Head of caudate nucleus (tissue), 42 donors: ENCODE measurements around the gene RASEF.

ENCODE experiments used
- DNase-seq, 42 donors: peaks; one replicate each; pipeline versions ENCODE4 v3.0.0 to v3.0.0-alpha.2; 2020 to 2021; ENCODE audit warnings: mixed read lengths in 7 of 42
- intact Hi-C: fragments of 100-400 bp; cut with DNase I; formaldehyde crosslinking; loops from one replicate; pipeline ENCODE4 v1.15.0; 2022

Gene RASEF

GRCh38 chr9:83020327-83020726 is 42.6 kb downstream of the RASEF start:
- DNase-seq, result no peak
- intact Hi-C loops, result no loop called here

- no peak for DNase-seq
- intact Hi-C loops, result no loop called here
Measured at GRCh38 chr9:83019246-83019645, 43.7 kb downstream of the RASEF start.

GRCh38 chr9:83015897-83016296 is 47.0 kb downstream of the RASEF start:
- no peak for DNase-seq
- intact Hi-C loops, result no loop called here

- intact Hi-C loops, result no loop called here
- no peak for DNase-seq
Measured at GRCh38 chr9:83013867-83014605, 48.9 kb downstream of the RASEF start.

GRCh38 chr9:83012922-83013838 is 49.8 kb downstream of the RASEF start:
- intact Hi-C loops, result no loop called here
- no peak for DNase-seq

GRCh38 chr9:83012168-83012921 is 50.6 kb downstream of the RASEF start:
- DNase-seq, result no peak
- intact Hi-C loops, result no loop called here

- intact Hi-C loops, result no loop called here
- no peak for DNase-seq
Measured at GRCh38 chr9:83011611-83012010, 51.3 kb downstream of the RASEF start.

GRCh38 chr9:83007521-83008300 is 55.2 kb downstream of the RASEF start:
- no peak for DNase-seq
- intact Hi-C loops, result no loop called here

GRCh38 chr9:83006378-83006777 is 56.6 kb downstream of the RASEF start:
- intact Hi-C loops, result no loop called here
- no peak for DNase-seq

GRCh38 chr9:83005963-83006362 is 57.0 kb downstream of the RASEF start:
- intact Hi-C loops, result no loop called here
- DNase-seq, result no peak

- intact Hi-C loops, result no loop called here
- no peak for DNase-seq
Measured at GRCh38 chr9:83005361-83005760, 57.6 kb downstream of the RASEF start.

GRCh38 chr9:83002329-83002728 is 60.6 kb downstream of the RASEF start:
- no peak for DNase-seq
- intact Hi-C loops, result no loop called here

GRCh38 chr9:83000765-83001164 is 62.2 kb downstream of the RASEF start:
- no peak for DNase-seq
- intact Hi-C loops, result no loop called here

- DNase-seq, result no peak
- intact Hi-C loops, result no loop called here
Measured at GRCh38 chr9:82998409-82998808, 64.5 kb downstream of the RASEF start.

- DNase-seq, result no peak
- intact Hi-C loops, result no loop called here
Measured at GRCh38 chr9:82997476-82998140, 65.3 kb downstream of the RASEF start.

- intact Hi-C loops, result no loop called here
- no peak for DNase-seq
Measured at GRCh38 chr9:82996941-82997340, 66.0 kb downstream of the RASEF start.

- intact Hi-C loops, result no loop called here
Measured at GRCh38 chr9:82993856-82994605, 68.9 kb downstream of the RASEF start.

GRCh38 chr9:82991671-82992070 is 71.3 kb downstream of the RASEF start:
- DNase-seq, result peak in 13 of 42 donors; percentile 4 to 53 (median 18)
- intact Hi-C loops, result no loop called here

More at GRCh38 chr9:82993856-82994605, 68.9 kb downstream of the RASEF start:
- no peak for DNase-seq
